GM18507 (cell line): ENCODE data around the gene PRRC2B.
"Not testable (repeated sequence)": the region's sequence is repeated elsewhere in the genome, so short reads cannot be mapped to it uniquely, and the experiment has no call there.

ENCODE experiments used
- DNase-seq: peaks from one replicate; pipeline ENCODE4 v3.0.0; 2011; ENCODE audit warnings: low read depth; ENCODE audit not compliant: insufficient read length; ENCODE audit errors: extremely low spot score
- FAIRE-seq: peaks from 2 replicates; lab custom pipeline; 2011; peaks lifted over from hg19 to GRCh38; lab: Jason Lieb, UNC

Gene PRRC2B

DNA sequence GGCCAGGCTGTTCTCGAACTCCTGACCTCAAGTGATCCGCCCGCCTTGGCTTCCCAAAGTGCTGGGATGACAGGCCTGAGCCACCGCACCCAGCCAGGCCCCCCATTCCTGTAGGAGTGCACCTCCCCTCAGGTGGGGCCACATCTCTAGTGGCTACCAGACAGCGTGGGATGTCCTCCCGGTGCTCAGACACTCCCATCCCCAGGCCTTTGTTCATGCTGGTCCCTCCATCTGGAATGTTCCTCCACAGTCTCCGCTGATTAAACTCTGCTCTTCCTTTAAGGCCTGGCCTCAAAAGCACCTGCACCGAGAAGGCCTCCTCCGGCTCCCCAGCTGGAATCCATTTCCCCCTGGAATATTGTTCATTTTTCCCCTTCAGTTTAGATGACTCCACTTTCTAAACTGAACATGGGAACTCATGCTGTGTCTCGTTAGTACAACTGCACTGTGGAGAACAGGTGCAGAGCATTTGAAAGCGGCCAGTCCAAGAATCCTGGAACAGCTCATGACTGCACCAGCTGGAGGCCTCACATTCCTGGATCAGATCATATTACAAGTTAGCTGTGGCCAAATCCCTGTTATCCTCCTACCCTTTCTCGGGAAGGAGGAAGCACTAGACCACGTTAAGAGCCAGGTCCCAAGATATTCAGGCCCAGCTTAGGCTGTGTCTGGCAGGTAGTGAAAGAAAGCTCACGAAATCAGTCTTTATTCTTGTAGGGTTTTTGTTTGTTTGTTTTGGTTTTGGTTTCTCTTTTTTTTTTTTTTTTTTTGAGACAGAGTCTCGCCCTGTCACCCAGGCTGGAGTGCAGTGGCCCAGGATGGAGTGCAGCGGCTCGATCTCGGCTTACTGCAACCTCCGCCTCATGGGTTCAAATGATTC is 10.8 kb upstream of the PRRC2B start:
- FAIRE-seq = no peak
- DNase-seq = no peak

DNA sequence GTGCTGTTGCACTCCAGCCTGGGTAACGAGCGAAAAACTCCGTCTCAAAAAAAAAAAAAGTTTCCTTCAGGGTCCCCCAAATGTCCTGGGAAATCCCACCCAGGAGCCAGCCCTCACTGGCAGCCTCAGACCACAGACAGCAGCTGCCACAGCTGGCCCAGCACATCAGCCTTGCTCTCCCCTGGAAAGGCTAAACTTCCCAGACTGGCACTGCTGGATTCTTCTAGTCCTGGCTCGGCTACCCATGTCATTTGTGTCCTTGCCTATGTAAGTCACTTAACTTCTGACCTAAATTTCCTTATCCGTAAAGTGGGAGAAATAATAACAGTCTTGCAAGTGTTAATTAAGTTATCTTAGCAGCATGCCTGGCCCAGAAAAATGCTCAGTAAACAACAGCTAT is 8.6 kb upstream of the PRRC2B start:
- DNase-seq (no peak), FAIRE-seq (no peak)

DNA sequence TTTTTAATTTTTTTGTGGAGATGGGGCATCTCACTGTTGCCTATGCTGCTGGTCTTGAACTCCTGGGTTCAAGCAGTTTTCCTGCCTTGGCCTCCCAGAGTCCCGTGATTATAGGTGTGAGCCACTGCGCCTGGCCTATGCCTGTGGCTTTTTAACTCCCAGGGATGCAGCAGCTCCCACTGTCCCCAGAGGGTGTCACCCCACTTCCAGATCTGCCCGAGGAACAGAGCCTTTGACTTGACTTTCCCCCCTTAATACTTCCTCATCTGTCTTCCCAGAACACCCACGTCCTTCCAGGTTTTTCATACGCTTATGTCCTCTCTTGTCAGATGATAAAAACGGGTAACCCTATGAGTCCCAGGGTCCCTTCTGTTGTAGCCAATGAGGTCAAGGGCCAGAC is 7.6 kb upstream of the PRRC2B start:
- FAIRE-seq (no peak), DNase-seq (no peak)

DNA sequence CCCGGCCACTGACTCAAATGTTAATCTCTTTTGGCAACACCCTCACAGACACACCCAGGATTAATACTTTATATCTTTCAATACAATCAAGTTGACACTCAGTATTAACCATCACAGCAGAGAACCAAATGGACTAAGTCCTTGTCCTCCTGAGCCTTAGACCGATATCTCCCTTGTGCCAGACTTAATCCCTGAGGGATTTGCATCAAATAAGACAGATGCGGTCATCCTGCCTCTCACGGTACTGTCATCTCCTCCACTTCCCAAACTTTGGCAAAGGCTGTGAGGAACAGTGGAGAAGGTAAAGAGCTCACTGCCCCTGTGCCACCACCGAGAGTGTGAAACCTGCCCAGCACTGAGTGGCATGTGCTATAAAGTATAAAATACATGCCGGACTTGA is 6.5 kb upstream of the PRRC2B start:
- no peak for DNase-seq
- FAIRE-seq = no peak

DNA sequence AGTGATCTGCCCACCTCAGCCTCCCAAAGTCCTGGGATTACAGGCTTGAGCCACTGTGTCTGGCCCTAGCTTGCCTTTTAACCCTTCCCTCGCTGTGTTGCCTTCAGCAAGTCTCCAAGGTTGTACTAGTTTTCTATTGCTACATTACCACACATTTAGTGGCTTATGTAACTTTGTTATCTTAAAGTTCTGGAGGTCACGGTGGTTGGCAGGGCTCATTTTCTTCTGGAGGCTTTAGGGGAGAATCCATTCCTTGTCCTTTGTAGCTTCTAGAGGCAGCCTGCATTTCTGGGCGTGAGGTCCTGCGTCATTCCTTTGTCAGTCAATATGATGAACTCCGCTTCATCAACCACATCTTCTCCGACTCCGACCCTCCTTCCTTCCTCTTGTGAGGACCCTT is 2.9 kb upstream of the PRRC2B start:
- FAIRE-seq (no peak), DNase-seq (no peak)

DNA sequence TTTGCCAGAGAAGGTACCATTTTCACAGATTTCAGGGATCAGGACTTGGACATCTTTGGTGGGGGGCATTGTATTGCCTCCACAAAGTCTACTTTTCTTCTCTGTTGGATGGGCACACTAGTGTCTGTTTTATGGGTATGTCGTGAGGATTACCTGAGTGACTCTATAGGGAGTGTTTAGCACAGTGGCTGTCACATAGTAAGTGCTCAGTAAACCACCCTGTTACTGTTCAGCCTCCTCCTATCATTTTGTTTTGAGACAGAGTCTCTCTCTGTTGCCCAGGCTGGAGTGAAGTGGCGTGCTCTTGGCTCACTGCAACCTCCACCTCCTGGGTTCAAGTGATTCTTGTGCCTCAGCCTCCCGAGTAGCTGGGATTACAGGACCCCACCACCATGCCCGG is 2.4 kb upstream of the PRRC2B start:
- no peak for DNase-seq
- FAIRE-seq = no peak

DNA sequence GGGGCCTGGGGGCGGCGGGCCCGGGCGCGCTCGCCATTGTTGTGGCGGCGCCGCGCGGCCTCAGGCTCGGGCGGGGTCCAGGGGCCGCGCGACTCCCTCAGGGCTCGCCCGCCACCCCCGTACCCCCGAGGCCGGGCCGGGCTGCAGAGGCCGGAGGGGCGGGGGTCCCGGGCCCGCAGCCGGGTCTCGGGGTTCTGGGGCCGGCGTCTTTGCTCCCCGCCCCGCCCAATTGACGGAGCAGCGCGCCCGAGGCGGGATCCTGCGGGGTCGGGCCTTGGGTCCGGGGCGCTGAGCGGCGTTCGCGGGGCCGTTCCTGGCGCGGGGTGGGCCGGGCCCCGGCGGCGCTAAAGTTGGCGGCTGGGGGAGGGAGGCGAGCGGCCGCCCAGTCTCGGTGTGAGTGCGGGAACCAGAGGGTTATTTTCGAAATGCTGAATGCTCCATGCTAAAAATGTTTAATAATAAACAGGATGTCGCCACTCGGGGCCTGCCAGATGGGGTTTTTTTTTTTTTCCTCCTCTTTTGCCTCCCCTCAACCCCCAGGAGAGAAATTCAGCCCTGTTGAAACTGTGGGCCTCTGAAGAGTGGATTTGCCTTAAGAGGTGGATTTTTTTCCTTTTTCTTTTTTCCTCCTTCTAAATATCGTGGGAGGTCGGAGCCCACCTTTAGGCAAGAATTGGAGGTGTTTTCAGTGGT is 724 bp downstream of the PRRC2B start:
- FAIRE-seq = no peak
- no peak for DNase-seq

DNA sequence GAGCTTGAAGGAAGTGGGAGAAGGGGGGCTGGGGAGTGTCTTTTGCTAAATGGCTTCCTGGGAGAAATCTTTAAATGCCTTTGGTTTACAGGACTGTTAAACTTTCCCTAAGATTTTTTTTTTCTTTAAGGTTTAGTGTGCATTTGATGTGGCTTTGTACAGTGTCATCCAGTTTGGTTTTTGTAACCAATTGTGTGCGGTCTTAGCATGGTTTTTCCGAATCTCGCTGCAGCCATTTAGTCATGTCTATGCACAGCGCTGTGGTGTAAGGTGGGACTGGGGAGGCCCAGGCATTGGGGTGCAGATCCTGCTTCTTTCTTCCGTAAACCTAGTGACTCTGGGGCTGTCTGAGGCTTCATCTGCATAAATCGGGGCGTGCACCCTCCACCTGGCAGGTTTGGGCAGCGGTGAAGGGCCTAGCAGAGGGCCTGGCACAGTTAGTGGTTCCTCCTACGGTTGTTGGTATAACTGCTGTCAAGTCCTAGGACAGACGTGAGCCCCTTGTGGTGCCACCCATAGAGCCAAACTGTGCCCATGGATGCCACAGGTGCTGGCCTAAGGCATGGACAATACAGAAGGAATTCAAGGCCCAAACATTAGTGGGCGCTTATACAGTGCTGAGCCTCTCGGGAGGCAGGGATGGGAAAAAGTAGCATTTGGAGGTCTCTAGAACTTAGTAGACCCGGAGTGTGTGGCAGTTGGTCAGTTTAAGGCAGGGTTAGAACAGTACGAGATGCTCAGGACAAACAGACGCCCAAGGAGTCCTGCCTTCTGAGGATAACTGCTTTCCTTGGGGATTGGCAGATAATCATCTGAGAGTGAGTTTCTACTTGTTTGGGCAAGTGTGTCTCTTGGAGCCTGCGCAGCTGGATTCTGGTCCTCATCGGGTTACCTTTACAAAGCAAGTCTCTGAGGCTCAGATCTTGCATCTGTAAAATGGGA is 1.5 kb downstream of the PRRC2B start:
- DNase-seq (no peak), FAIRE-seq (peak; percentile 75)

DNA sequence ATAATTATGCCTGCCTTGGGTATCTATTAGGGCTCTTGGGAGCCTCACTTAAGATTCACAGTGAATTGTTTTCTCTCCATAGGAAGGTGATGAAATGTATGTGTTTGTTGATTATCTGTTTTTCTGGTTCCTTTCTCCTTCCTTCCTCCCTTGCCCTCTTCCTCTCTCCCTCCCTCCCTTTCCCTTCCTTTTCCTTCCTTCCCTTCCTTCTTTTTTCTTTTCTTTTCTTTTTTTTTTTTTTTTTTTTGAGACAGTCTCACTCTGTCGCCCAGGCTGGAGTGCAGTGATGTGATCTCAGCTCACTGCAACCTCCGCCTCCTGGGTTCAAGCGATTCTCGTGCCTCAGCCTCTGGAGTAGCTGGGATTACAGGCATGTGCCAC is 2.2 kb downstream of the PRRC2B start:
- not testable (repeated sequence) for FAIRE-seq, DNase-seq

DNA sequence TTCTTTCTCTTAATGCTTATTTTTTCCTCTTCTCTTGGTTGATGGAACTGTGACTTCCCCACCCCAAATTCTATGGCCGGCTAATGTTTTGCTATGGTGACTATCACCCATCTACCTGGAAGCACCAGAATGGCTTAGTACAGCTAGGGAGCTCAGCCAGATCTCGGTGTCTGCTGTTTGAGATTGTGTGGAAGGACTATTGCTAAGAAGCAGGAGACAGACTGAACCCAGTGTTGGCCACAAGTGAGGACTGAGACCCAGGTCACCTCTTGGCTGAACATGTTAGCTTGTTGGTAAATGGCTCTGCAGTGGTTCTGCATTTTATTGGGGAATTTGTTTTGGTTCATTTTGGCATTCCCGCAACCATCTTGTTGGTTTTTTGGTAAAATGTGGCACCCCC is 2.7 kb downstream of the PRRC2B start:
- no peak for FAIRE-seq
- no peak for DNase-seq

DNA sequence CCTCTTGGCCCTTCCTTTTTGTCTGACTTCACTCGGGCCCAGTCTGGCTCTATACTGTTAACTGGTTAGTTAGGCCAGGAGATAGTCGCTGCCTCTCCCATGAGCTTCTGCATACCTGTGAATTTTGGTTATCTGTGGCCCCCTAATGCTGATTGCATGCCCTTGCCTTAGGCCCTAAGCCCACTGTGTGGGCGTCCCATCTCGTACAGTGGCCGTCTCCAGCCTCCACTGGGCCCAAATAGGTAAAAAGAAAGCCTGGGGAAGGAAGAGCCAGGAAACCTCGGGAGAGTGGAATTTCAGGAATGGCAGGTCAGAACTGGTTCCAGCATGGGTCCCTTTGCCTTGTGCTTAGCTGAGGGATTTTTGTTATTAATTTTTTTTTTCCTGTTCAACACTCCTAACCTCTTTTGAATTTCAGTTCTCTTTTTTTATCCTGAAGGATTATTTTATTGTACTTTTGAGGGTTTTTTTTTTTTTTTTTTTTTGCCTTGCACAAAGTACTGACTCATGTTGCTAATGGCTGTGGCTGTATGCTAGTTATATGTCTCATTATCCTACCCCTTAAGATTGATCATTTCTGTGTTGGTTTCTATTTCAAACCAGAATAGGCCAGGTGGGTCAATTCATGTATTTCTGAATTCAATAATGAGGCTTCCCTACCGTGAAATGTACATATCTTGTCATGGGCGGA is 3.4 kb downstream of the PRRC2B start:
- DNase-seq (no peak), FAIRE-seq (no peak)

DNA sequence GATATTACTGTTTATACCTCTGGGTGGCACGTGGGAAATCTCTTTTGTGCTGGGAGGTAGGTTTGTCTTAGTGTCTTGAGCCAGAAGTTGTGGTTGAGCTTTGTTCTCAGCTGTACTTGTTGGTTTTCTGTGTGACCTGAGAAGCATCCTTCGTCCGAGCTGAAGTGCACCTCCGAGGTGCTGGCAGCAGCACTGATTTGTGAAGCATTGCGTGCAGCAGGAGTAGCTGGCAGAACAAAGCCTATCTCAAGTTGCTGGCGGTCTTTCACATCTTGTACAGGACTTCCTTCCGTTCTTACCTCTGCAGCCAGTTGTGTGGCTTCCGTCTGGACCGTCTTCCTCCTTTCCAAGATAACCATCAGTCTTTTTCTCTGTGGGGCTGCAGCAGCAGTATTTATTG is 4.3 kb downstream of the PRRC2B start:
- DNase-seq (no peak), FAIRE-seq (peak; percentile 87)

DNA sequence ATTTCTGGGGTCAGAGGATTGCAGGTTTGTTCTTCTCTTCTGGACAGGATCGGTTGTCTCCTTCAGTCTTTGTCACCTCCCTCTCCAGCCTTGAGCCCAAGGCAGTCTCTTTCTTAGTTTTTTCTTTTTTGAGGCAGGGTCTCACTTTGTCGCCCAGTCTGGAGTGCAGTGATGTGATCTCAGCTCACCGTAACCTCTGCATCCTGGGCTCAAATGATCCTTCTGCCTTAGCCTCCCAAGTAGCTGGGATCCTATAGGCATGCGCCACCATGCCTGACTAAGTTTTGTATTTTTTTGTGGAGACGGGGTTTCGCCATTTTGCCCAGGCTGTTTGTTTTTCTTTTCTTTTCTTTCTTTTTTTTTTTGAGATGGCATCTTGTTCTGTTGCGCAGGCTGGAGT is 6.1 kb downstream of the PRRC2B start:
- no peak for FAIRE-seq
- DNase-seq = no peak

DNA sequence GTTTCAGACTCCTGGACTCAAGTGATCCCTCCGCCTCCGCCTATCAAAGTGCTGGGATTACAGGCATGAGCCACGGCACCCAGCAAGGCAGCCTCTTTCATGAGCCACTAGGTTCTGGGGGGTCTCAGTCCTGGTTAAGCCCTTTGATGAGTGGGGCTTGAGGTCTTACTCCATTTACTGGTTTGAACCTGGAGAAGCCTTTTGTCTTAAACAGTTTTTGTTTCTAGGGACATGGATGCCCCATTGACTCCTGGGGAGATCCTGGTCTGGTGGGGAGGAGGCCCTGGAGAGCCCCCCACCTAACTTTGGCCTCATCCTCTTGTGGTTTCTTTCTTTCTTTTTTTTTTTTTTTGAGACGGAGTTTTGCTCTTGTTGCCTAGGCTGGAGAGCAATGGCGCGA is 6.7 kb downstream of the PRRC2B start:
- DNase-seq (no peak), FAIRE-seq (no peak)

DNA sequence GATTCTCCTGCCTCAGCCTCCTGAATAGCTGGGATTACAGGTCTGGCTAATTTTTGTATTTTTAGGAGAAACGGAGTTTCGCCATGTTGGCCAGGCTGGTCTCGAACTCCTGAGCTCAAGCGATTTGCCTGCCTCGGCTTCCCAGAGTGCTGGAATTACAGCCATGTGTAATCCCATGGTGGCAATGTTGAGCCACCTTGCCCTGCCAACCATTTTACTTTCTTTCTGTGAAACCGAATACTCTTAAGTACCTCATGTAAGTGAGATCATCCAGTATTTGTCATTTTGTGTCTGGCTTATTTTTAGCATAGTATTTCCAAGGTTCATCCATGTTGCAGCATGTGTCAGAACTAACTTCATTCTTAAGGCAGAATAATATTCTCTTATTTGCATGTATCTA is 8.2 kb downstream of the PRRC2B start:
- no peak for FAIRE-seq
- no peak for DNase-seq

DNA sequence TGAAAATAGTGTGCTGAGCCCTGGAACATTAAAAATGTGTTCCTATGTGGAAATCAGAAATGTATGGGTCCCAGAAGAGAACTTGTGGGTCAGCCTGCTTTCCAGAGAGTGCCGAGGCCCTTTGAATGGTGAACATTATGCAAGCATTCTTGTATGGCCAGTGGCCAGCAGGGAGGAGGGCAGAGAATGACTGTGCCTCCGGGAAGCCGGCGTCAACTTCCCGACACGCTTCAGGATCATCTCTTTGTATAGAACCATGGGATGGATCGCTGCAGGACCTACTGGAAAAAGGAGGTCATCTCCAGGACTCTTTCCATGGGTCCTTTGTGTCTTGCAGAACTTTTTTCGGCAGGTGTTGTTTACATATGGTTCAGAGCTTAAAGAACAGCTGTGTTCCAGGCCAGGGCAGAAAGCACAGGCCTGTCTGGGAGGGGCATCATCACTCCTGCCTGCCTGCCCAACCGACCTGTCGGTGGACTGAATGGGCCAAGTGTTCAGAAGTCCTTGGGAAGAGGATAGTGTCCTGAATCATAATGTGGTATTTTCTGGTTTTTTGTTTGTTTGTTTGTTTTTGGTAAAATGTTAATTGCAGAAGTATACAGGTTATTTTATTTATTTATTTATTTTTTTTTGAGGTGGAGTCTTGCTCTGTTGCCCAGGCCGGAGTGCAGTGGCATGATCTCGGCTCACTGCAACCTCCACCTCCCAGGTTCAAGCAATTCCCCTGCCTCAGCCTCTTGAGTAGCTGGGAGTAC is 9.0 kb downstream of the PRRC2B start:
- no peak for DNase-seq
- no peak for FAIRE-seq

DNA sequence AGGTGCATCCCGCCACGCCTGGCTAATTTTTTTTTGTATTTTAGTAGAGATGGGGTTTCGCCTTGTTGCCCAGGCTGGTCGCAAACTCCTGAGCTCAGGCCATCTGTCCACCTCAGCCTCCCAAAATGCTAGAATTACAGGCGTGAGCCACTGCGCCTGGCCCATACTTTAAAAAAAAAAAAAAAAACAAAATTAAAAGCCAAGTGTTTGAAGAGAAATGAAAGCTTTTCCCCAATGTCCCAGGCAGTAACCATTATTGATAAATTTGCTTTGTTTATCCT is 9.5 kb downstream of the PRRC2B start:
- DNase-seq (no peak), FAIRE-seq (no peak)

DNA sequence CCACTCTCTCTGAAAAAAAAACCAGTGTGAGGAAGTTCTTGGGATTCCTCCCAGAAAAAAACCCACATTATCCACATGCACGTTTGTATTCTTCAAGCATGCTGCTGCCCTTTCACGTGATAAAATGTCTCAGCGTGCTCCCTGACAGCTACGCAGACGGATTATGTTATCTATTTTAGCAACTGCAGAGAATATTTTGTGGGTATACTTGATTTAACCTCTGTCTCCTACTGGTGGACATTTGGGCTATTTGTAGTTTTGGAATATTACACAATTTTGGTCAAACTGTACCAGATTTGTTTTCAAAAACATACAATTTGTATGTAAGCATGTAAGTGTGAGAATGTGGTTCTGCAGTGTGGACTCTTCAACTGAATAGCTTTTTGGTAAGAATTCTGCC is 10.7 kb downstream of the PRRC2B start:
- FAIRE-seq (no peak), DNase-seq (no peak)

DNA sequence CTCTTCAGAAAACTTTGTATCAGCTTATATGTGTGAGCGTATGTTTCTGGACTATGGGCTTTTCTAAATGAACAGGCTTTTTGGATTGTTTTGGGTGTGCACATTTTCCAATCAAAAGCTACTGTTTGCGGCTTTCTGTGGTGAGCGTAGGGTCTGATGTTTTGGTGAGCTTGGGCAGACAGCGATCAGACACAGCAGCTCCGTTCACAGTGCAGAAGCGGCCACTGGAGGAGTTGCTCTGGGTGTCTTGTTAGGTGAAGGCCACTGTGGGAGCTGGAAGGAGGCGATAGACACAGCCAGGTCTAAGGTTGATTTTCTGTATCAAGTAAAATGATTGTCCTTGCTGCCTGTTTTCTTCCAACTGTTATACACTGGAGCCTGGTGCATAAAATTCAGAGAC is 11.1 kb downstream of the PRRC2B start:
- DNase-seq (no peak), FAIRE-seq (no peak)
